Thyroid gland (tissue), 4 donors: Measurements from ENCODE around the gene GLI1.

Source experiments
- POLR2A ChIP-seq, 2 donors: fragments of 450-650 bp; IDR thresholded peaks; one replicate each; pipeline ENCODE4 v1.6.1; 2017; ENCODE audit warnings: antibody characterized with exemption in 2 of 2, mild to moderate bottlenecking in 2 of 2, moderate library complexity in 1 of 2
- TF ChIP-seq, protein P1 (sequence below), 6 experiments: fragments of 200-600 bp in 3 of 6; fragments of 450-650 bp in 3 of 6; sonication (generic) in 3 of 6; IDR thresholded peaks; one replicate each; pipeline ENCODE4 v1.5.1; 2016 to 2019; ENCODE audit warnings: antibody characterized with exemption in 6 of 6, mild to moderate bottlenecking in 2 of 6, inconsistent platforms in 1 of 6, moderate library complexity in 1 of 6

- peak; percentile 65 to 96 for TF ChIP-seq POLR2A (IDR thresholded peaks at IDR 0.05)
- TF ChIP-seq, protein P1, sequence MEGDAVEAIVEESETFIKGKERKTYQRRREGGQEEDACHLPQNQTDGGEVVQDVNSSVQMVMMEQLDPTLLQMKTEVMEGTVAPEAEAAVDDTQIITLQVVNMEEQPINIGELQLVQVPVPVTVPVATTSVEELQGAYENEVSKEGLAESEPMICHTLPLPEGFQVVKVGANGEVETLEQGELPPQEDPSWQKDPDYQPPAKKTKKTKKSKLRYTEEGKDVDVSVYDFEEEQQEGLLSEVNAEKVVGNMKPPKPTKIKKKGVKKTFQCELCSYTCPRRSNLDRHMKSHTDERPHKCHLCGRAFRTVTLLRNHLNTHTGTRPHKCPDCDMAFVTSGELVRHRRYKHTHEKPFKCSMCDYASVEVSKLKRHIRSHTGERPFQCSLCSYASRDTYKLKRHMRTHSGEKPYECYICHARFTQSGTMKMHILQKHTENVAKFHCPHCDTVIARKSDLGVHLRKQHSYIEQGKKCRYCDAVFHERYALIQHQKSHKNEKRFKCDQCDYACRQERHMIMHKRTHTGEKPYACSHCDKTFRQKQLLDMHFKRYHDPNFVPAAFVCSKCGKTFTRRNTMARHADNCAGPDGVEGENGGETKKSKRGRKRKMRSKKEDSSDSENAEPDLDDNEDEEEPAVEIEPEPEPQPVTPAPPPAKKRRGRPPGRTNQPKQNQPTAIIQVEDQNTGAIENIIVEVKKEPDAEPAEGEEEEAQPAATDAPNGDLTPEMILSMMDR (IDR thresholded peaks at IDR 0.05) = no peak
Observed at GRCh38 chr12:57430931-57431566, 28.5 kb upstream of the GLI1 start, which contains the start of gene R3HDM2.
